ENCODE results near the gene CCDC146.
A peak's percentile ranks its signal among the peaks of the same experiment; 100 is the strongest.
"Not testable (repeated sequence)": the region's sequence is repeated elsewhere in the genome, so short reads cannot be mapped to it uniquely, and the experiment has no call there.

CCDC146 gene

DNA sequence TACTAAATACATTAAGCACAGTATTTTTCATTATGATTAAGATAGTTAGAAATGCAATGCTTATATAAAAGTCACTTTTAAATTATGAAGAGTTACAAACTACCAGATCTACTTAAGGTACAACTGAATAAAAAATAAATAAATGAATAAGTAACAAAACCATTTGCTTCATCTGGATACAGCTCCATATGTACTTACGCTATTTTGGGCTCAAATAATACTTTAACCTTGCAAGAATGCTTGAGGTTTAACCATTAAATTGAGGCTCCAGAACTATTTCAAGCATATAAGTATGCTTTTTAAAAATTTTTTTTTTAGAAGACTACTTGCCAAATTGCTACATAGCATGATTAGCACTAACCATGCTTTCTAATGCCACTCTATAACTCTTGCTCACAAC is 14.1 kb upstream of the CCDC146 start:
- H3K27ac Mint-ChIP-seq; ATAC-seq (ENCODE audit: low read depth); DNase-seq (ENCODE audit: low spot score in 2 of 2); H3K9me3 Mint-ChIP-seq; H3K27me3 Mint-ChIP-seq; H3K4me1 Mint-ChIP-seq; H3K36me3 Mint-ChIP-seq; H3K4me3 Mint-ChIP-seq: not testable (repeated sequence)

DNA sequence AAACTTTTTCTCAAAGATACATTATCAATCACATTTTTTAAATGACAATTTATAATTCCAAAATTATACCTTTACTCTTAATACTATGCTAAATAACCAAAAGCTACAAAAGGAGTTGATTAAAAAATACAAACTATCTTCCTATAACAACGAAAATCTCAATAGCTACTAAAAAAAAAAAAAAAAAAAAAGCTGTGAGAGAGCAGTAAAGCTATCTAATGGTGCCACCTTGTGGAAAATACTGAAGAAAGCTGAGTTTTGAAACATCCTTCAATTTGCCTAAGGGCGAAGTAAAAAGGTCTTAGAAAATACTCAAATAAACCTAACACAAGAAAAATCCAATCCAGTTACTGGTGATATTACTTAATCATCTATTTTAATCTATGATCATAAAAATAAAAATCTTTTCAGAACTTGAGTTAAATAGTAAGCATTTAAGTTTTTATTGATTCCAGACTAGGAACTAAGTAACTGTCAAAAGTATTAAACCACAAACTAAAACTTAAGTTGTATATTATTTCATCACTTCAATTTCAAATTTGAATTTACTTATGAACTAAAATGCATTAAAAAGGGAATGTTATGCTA is 9.6 kb upstream of the CCDC146 start:
- not testable (repeated sequence) for DNase-seq (ENCODE audit: low spot score in 2 of 2); H3K27ac Mint-ChIP-seq; H3K4me1 Mint-ChIP-seq; H3K36me3 Mint-ChIP-seq; H3K27me3 Mint-ChIP-seq; H3K9me3 Mint-ChIP-seq; ATAC-seq (ENCODE audit: low read depth); H3K4me3 Mint-ChIP-seq

DNA sequence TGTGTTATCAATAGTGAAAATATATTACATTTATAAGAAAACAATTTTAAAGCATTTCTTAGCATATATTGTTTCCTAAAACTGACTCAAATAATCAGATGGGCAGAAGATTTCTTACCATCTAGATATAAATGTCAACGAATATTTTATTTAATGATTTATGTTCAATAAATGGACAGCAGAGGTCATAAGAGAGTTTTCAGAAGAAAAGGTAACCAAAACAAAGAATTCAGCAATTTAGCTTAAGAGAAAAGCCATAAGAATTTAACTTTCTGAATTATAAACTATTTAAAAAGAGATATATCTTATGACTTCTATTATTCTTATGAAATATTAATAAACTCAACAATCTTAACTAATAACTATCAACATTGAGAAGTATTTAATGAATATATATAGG is 3.1 kb downstream of the CCDC146 start:
- DNase-seq (ENCODE audit: low spot score in 2 of 2) = not testable (repeated sequence)

DNA sequence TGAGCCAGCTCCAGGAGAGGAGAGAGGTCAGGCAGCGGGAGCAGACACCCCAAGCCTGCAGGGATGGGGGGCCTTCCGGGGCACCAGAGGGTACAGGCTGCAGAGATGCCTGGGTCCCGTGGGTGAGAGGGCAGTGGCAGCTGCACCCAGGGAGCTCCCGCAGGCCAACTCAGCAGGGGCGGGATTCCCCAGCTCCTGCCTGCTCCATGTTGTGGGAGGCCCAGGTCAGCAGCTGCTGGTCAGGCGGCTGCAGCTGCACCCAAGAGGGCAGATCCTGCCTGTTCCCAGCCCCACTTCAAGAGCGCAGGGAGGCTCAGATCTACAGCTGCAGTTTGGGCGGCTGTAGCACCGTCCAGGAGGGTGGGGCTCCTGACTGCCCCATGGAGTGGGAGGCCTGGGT is 4.6 kb downstream of the CCDC146 start:
- ATAC-seq (ENCODE audit: low read depth); DNase-seq (ENCODE audit: low spot score in 2 of 2); H3K4me3 Mint-ChIP-seq; H3K4me1 Mint-ChIP-seq; H3K27me3 Mint-ChIP-seq; H3K36me3 Mint-ChIP-seq; H3K27ac Mint-ChIP-seq; H3K9me3 Mint-ChIP-seq: not testable (repeated sequence)

More for the DNA sequence above, 3.1 kb downstream of the CCDC146 start:
- ATAC-seq (ENCODE audit: low read depth); H3K9me3 Mint-ChIP-seq; H3K36me3 Mint-ChIP-seq; H3K4me3 Mint-ChIP-seq; H3K27me3 Mint-ChIP-seq; H3K4me1 Mint-ChIP-seq; H3K27ac Mint-ChIP-seq: not testable (repeated sequence)

DNA sequence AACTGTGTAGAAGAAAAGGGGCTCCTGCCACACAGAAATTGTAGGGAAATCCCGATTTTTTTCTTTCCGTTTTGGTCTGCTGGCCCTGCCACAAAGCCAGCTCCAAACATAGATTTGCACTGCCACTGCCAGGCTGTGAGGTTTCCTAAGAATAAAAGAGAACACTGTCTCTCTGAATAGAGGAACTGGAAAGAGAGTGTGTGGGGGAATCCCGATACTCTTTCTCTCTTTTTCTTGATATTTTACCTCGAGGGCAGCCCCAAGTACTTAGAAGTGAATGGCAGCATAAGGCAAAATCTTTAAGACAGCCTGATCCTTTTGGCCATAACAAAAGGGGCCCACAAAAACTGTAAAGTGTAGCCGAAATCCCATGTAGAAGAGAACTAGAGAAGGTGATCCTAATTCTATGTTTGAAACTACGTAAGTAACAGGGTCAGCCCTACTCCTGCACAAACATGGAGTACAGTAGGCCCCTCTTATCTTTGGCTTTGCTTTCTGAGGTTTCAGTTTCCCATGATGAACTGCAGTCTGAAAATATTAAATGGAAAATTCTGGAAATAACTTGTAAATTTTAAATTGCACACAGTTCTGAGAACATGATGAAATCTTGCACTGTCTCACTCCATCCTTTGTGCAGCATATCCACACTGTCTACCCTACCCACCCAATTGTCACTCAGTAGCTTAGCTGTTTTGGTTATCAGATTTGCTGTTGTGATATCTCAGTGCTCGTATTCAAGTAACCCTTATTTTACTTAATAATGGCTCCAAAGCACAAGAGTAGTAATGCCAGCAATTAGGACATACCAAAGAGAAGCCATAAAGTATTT is 6.4 kb downstream of the CCDC146 start:
- H3K4me3 Mint-ChIP-seq, H3K4me1 Mint-ChIP-seq, H3K36me3 Mint-ChIP-seq, H3K9me3 Mint-ChIP-seq, H3K27ac Mint-ChIP-seq, H3K27me3 Mint-ChIP-seq: not testable (repeated sequence)
- peak; percentile 97 for ATAC-seq (ENCODE audit: low read depth)
- DNase-seq (ENCODE audit: low spot score in 2 of 2) = peak in 1 of 2 donors; percentile 27

DNA sequence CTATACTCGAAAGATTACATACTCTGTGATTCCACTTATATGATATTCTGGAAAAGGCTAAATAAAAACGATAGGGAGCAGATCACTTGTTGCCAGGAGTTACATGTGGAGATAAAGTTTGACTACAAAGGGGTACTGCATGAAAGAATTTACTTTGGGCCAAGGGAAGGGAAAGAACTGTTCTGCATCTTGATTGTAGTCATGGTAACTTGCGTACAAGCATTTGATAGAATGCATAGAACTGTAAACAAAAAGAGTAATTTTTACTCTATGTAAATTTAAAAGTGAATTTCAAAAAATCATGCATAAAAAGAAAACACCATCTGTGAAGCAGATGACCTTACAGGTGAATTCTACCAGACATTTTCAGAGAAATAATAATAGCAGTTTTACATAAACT is 9.4 kb downstream of the CCDC146 start:
- DNase-seq (ENCODE audit: low spot score in 2 of 2); H3K27me3 Mint-ChIP-seq; H3K4me3 Mint-ChIP-seq; H3K9me3 Mint-ChIP-seq; ATAC-seq (ENCODE audit: low read depth); H3K27ac Mint-ChIP-seq; H3K36me3 Mint-ChIP-seq; H3K4me1 Mint-ChIP-seq: not testable (repeated sequence)

DNA sequence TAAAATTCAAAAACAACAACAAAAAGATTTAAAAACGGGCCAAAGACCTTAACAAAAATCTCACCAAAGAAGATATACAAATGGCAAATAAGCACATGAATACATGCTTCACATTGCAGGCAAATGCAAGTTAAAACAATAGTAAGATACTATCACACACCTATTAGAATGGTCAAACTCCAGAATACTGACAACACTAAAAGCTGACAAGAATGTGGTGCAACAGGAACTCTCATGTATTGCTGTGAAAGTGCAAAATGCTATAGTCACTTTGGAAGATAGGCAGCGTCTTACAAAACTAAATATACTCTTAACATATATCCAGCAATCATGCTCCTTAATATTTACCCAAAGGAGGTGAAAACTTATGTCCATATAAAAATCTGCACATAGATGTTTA is 16.3 kb downstream of the CCDC146 start:
- DNase-seq (ENCODE audit: low spot score in 2 of 2); ATAC-seq (ENCODE audit: low read depth); H3K27me3 Mint-ChIP-seq; H3K4me1 Mint-ChIP-seq; H3K36me3 Mint-ChIP-seq; H3K9me3 Mint-ChIP-seq; H3K4me3 Mint-ChIP-seq; H3K27ac Mint-ChIP-seq: not testable (repeated sequence)

DNA sequence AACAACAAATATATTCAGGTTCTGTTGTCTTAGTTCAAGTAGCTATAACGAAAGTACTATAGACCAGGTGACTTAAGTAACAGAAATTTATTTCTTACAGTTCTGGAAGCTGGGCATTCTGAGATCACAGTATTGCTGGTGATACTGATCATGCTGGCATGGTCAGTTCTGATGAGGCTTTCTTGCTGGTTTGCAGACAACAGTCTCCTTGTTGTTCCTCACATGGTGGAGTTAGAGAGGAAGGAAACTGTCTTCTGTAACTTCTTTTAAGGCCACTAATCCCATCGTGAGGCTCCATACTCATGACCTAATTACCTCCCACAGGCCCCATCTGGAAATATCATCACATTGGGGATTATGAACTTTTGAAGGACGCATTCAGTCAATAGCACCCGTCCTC is 17.9 kb downstream of the CCDC146 start:
- not testable (repeated sequence) for H3K9me3 Mint-ChIP-seq; H3K4me3 Mint-ChIP-seq; H3K36me3 Mint-ChIP-seq; H3K27me3 Mint-ChIP-seq; H3K4me1 Mint-ChIP-seq; H3K27ac Mint-ChIP-seq; DNase-seq (ENCODE audit: low spot score in 2 of 2); ATAC-seq (ENCODE audit: low read depth)

DNA sequence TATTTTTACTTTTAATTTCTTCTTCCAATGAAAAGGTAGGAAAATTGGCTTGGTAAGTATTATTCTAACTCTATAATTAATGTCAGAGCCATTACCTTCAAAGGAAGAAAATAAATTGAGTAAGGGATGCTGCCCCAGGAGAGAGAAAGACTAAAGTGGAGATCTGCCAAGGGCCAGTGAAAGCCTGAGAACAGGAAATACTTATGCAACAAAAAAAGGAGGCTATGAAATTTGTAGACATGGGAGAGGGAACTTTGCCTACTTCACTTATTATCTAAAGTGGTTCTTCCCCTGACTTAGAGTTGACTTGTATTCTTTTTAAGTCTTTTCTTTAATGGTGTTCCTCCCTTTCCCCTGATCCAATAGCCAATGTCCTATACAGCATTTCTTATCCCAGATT is 29.8 kb downstream of the CCDC146 start:
- H3K36me3 Mint-ChIP-seq; DNase-seq (ENCODE audit: low spot score in 2 of 2); H3K27ac Mint-ChIP-seq; H3K27me3 Mint-ChIP-seq; ATAC-seq (ENCODE audit: low read depth); H3K4me3 Mint-ChIP-seq; H3K4me1 Mint-ChIP-seq; H3K9me3 Mint-ChIP-seq: not testable (repeated sequence)

DNA sequence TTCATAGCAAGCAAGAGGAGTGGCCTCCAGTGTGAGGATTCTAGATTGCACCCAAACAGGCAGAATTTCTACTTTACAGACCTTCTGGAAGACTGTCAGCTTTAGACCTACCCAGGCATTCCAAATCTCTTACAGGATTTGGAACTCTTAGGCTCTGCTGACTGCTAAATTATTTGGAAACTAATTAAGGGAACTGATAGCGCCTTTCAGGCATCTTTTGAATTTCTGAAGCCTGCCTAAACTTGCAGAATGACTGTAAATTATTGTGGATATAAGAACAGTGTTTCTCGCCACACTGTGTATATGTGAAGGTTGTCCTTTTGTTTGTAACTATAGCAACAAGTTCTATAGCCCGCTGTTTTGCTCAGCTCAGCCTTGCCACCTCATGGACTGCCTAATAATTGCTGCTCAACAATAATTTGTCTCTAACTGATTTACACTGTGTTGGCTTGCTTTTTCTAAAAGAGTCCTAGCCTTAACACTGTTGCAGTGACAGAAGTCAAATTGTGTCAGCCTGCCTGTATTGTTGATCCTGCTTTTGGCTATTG is 32.6 kb downstream of the CCDC146 start:
- not testable (repeated sequence) for DNase-seq (ENCODE audit: low spot score in 2 of 2); H3K9me3 Mint-ChIP-seq; H3K4me1 Mint-ChIP-seq; H3K27me3 Mint-ChIP-seq; H3K4me3 Mint-ChIP-seq; H3K36me3 Mint-ChIP-seq
- peak; percentile 80 for ATAC-seq (ENCODE audit: low read depth)
- peak overlapping the region; percentile 60 for H3K27ac Mint-ChIP-seq

DNA sequence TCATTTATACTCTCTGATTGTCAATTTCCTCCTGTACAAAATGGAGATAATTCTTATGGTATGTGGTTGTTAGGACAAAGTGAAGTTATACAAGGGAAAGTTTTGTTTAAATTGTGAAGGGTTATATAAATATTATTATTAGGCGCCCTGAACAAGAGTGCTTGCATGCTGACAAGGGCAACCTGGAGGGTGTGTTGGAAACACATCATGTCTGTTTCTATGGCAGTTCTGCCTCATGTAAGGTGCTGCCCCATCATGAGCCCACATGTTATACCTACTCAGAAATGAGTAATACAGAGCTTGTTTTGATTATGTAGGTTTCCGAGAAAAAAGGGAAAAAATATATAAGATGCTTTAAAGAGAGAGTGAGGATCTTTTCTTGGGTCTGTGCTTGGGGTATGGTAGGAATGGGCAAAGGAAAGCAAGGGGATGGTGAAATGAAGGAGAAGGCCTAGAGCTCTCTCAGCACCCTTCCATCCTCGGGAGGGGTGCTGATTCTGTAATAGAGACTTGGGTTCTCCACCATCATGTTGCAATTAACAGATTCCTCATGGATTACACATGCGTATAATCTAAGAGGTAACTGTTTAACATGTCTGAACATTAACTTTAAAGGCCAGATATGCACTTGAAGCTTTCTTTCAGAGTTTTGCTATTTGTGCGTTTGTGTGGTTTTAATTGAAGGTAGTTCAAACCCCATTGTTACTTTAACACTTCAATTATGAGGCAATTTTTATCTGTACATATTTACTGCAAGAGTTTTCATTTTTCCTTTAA is 33.4 kb downstream of the CCDC146 start:
- H3K9me3 Mint-ChIP-seq; DNase-seq (ENCODE audit: low spot score in 2 of 2); H3K27me3 Mint-ChIP-seq; H3K4me3 Mint-ChIP-seq; ATAC-seq (ENCODE audit: low read depth); H3K36me3 Mint-ChIP-seq; H3K4me1 Mint-ChIP-seq: not testable (repeated sequence)
- peak overlapping the region; percentile 60 for H3K27ac Mint-ChIP-seq

DNA sequence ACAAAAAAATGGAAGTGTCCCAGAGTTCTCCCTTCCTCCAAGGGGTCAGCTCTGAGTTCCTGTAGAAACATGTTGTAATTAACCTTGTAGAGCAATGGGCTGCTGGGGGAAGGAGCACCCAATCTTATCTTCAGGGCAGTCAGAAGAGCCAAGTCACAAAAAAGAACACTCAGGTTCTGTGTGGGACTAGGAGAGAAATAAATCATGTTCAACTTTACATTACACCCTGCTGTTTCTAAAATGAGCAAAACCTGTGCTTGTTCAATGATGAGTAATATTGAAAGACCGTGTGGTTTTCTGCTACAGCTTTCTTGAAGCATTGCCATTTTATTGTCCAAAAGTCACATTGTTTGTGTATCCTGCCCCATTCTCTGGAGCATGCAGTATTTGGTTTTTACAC is 34.6 kb downstream of the CCDC146 start:
- H3K36me3 Mint-ChIP-seq; H3K4me3 Mint-ChIP-seq; DNase-seq (ENCODE audit: low spot score in 2 of 2); H3K9me3 Mint-ChIP-seq; H3K27me3 Mint-ChIP-seq; H3K4me1 Mint-ChIP-seq: not testable (repeated sequence)
- ATAC-seq (ENCODE audit: low read depth) = peak; percentile 25
- H3K27ac Mint-ChIP-seq = peak overlapping the region; percentile 81

DNA sequence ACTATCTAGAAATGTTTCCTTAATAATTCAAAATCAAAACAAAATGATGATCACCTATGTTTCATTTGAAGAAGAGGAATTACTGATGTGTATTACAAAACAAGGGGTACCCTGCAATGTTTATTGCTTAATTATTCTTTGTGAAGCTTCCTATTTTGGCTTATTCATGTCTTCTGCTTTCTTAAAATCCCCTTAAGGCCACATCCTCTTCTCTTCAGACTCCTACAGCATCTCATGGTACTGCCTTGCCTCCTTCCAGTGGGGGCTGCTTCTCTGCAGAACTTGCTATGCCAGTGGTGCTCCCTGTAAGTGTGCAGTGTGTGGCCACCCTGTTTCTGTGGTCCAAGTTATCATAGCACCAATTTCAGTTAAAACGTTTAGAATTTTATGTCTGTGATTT is 35.0 kb downstream of the CCDC146 start:
- DNase-seq (ENCODE audit: low spot score in 2 of 2) = no peak
- Mint-ChIP-seq H3K27ac (peak overlapping the region; percentile 81), H3K4me1 (peaks cover 7% of the 10 kb centered on the region), H3K4me3 (no peak overlapping the region), H3K36me3 (peaks cover 2% of the 10 kb centered on the region), H3K27me3 (no peaks in the 10 kb centered on the region), H3K9me3 (no peaks in the 10 kb centered on the region)
- peak; percentile 74 for ATAC-seq (ENCODE audit: low read depth)

DNA sequence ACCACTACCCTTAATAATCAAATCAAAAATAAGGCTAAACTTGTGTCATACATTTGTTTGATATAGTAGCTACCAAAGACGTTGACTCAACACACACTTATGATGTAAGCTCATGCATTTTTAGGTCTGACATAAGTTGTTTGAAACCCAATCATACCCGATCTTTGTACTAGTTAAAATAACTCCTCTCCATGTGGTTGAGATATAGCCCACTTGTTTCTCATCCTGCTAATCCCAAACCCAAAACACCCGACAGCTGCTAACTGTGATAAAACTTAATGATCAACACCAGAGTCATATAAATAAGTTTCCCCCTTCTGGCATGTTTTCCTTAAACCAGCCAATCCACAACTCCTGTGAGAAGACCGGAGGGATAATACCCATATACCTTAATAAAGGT is 48.7 kb downstream of the CCDC146 start:
- not testable (repeated sequence) for H3K27ac Mint-ChIP-seq; H3K4me1 Mint-ChIP-seq; H3K9me3 Mint-ChIP-seq; H3K4me3 Mint-ChIP-seq; DNase-seq (ENCODE audit: low spot score in 2 of 2); H3K27me3 Mint-ChIP-seq; ATAC-seq (ENCODE audit: low read depth); H3K36me3 Mint-ChIP-seq

Measured in memory B cell (primary cell).